GM21423 (cell line): Measurements from ENCODE around the gene TXLNB.
"Not testable (repeated sequence)": the region's sequence is repeated elsewhere in the genome, so short reads cannot be mapped to it uniquely, and the experiment has no call there.

Experiments
- ATAC-seq: cut with Tn5 transposase; IDR thresholded peaks from one replicate; pipeline ENCODE4 v1.9.1; 2021; ENCODE audit warnings: mild to moderate bottlenecking, moderate library complexity; ENCODE audit not compliant: unreplicated experiment

Gene TXLNB

DNA sequence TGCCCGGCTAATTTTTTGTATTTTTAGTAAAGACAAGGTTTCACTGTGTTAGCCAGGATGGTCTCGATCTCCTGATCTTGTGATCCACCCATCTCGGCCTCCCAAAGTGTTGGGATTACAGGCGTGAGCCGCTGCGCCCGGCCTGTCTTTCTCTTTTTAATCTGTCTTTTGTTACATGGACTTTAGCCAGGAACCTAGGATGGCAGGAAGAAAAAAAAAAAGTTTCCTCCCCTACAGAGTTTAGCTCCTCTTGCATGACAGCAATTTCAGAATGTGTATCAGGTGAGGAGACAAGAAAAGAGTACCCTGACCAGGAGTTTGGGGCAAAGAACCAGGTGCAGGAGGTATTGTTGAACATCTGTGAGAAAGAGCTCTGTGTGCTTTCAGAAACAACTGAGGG, 21.4 kb upstream of the TXLNB start:
- no peak for ATAC-seq

DNA sequence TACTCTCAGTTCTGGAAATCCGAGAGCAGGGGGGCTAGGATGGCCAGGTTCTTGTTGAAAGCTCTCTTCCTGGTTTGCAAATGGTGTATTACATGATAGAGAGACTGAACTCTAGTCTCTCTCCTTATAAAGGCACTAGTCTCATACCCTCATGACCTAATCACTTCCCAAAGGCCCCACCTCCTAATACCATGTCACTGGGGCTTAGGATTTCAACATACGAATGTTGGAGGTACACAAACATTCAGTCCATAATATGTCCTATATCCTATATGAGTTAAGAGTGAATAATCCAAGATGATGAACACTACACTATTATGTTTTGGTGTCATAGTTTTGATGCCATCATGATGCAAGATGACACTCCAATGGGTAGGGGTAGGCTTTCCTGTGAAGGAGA, 20.0 kb upstream of the TXLNB start:
- no peak for ATAC-seq

- ATAC-seq = no peak
Observed at GRCh38 chr6:139308936-139309603, 17.3 kb upstream of the TXLNB start.

- ATAC-seq = no peak
Observed at GRCh38 chr6:139308286-139308916, 16.6 kb upstream of the TXLNB start.

DNA sequence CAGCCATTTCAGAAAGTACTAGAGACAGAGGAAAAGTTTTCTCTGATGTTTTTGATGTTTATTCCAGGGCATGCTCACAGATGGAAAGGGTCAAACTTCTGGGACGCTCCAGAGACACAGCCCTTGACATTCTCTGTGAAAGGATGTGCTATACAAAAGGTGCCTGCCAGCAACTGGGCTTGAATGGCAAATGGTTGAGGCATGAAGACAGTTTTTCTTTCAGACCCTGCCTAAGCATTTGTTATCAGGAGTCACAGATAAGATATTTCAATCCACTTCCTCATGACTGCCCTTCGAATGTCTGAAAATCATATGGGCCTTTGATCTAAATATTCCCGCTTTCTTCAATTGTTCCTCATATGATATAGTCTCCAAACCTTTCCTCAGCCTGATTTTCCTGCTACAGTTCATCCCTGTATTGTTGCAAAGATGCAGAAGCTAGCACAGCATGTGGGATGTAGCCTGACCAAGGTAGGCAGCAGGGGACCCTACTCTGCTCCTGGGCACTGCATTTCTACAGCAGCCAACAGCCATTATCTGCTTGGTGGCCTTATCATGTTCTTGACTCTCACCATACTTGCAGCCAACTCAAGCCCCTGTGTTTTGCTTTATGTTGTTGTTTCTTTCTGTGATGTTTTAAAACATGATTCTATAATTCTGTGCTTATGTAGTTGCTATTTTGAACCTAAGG, 14.6 kb upstream of the TXLNB start:
- no peak for ATAC-seq

- no peak for ATAC-seq
Observed at GRCh38 chr6:139303185-139303584, 11.4 kb upstream of the TXLNB start.

GRCh38 chr6:139297921-139298320, 6.1 kb upstream of the TXLNB start:
- ATAC-seq = no peak

DNA sequence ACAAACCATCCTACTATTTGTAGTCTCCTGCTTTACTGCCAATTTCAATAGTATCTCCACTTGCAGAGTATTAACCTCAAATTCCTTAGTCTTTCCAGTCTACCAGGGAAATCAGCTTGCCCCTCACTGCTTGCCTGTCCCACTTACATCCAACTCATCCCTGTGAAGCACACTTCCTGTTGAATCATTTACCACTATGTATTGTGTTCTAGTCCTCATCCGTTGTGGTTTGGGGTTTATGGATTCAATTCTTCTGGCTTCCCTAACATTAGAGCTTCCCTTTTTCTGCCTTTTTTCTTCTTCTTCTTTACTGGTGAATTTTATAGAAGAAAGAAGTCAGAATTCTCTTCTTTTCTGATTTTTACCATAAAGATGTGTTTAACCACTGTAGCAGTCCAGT, 5.1 kb upstream of the TXLNB start:
- no peak for ATAC-seq

GRCh38 chr6:139295901-139296300, 4.1 kb upstream of the TXLNB start:
- no peak for ATAC-seq

DNA sequence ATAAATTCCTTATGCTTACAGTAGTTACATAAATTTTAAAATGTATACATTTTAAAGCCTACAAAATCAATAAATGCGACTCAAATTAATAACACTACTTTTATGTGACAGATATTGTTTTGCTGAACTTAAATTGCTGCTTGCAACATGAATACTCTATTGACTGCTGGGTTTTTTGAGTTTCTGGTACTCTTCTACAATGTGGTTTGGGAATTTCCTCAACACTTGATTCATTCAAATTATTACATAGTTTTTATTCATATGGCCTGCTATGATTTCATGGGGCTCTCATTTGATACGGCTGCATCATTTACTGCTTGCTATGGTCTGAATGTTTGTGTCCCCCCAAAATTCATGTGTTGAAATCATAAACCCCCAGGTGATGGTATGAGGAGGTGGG, 2.3 kb upstream of the TXLNB start:
- ATAC-seq = no peak

DNA sequence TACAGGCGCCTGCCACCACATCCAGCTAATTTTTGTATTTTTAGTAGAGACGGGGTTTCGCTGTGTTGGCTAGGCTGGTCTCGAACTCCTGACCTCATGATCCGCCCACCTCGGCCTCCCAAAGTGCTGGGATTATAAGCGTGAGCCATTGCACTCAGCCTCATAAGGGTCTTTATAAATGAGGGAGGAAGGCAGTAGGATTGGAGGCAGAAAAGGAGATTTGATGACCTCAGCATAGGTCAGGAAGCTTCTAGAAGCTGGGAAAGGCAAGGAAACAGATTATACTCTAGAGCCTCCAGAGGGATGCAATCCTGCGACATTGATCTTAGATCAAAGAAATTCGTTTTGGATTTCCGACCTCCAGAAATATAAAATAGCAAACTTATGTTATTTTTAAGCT, 1.4 kb upstream of the TXLNB start:
- not testable (repeated sequence) for ATAC-seq

GRCh38 chr6:139290787-139291311, 949 bp downstream of the TXLNB start:
- ATAC-seq = peak; percentile 83

DNA sequence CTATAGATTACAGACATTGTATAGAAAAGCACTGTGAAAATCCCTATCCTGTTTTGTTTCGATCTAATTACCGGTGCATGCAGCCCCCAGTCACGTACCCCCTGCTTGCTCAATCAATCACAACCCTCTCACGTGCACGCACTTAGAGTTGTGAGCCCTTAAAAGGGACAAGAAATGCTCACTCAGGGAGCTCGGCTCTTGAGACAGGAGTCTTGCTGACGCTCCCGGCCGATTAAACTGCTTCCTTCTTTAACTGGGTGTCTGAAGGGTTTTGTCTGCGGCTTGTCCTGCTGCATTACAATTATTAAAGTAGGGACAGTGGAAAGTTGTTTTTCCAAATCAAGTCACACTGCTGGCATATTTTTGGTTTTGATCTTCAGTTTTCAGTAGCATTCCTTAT, 2.6 kb downstream of the TXLNB start:
- ATAC-seq = no peak

DNA sequence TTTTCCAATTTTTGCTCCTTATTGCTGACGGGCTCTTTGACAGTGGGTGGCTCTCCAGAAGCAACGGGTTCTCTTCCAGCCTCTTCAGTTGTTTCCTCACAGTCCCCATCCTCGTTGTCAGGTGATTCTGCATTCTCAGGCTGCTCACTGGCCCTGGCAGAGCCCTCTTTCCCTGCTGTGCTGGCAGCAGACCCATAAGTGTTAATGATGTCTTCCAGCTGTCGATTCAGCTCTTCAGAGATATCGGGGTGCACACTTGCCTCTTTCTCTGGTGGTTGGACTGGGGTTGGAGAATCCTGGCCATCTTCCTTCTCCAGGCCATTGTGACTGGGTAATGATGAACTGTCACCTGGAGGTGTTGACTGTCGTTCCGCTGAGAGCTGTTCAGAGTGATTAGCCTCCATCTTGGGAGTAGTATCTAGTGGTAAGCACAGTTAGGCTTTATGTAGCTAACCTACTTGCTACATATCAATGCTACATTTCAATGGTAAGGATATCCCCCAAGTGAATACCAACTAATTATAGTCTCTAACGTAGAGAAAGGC, 3.2 kb downstream of the TXLNB start:
- no peak for ATAC-seq

DNA sequence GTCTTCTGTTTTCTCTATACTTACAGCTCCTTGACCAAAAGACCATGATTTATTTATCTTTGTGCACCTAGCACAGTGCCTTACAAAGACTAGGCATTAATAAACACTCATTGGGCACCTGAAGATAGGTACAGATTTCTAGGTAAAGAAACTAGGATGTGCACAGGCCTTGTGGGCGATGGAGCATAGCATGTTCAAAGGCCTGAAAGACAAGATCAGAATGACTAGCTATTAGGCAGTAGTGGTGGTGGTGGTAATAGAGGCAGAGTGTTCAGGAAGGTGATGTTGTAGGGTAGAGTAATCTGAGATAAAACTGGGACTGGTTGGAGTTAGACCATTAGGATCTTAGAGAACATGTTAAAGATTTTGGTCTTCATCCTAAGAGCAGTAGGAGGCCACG, 3.9 kb downstream of the TXLNB start:
- ATAC-seq = no peak

DNA sequence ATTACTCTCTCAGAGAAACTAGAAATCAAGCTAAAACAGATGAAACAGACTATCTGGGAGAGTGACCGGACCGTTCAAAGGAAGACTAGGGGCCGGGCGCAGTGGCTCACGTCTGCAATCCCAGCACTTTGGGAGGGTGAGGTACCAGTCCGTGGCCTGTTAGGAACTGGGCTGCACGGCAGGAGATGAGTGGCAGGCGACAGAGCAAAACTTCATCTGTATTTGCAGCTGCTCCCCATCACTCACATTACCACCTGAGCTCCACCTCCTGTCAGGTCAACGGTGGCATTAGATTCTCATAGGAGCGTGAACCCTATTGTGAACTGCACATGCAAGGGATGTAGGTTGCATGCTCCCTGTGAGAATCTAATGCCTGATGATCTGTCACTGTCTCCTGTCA, 5.4 kb downstream of the TXLNB start:
- not testable (repeated sequence) for ATAC-seq

DNA sequence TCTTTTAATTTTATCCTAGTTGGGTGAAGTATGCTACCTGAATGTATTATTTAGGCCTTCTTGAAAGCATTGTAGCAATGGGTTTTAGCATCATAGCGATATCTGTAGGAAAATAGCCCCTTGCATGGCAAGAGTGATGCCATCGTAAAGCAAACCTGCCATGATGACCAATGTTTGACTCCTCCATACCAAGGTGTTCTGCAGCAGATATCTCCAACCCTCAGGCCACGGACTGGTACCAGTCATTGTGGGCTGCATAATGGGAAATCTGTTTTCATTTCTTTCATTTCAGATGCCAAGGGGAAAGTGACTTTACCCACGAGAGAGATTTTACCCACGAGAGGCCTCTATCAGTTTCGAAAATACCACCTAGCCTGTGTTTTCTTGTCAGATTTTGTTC, 6.2 kb downstream of the TXLNB start:
- no peak for ATAC-seq

DNA sequence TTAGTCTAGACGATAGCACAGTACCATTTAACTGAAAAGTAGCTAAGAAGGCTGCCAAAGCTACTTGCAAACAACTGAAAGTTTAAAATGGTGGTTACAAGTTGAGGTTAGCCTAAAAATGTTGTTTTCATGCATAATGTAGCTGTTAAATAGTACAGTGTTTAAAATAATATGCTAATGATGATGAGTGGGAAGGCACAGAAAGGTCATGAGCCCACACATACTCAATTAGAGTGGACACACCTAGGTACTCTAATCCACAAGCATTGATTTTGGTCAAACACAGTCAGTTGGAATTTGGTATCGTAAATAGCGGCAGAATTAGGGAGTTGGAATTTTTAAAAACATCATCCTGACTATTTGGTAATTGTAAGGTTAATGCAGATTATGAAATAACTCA, 7.0 kb downstream of the TXLNB start:
- no peak for ATAC-seq

DNA sequence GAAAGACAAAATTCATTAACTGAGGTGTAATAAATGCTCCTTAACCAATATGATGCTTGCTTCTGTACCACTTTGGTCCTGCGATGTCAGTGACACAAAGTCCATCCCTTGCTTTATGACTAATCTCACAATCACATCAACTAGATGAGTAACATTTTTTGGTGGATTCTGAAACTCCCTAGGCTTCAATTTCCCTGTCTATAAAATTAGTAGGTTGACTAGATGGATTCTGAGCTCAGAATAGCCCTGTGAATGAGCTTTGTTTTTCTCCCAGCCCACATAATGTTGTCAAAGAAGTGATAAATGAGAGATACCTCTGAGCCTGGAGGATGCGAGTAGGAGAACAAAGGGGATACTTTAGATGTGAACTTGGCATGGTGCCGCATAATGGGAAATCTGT, 9.1 kb downstream of the TXLNB start:
- ATAC-seq = no peak

GRCh38 chr6:139278190-139278589, 13.6 kb downstream of the TXLNB start:
- ATAC-seq = no peak

DNA sequence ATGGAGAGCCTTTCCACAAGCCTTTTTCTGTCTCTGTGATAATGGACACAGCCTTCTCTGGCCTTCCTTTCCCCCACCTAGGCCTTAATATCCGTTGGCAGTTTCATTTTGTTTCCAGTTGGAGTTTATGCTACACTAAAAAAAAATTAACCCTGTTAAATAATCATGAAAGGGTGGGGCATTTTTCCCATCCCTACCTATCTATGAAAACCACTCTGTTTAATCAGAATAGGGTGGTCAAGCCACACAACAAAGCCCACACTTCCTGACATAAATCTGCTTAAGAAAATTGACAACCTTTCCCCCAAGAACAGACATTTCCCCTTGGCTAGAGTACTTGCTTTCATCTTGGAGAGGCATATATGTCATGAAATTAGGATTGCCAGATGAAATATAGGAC, 14.2 kb downstream of the TXLNB start:
- no peak for ATAC-seq

DNA sequence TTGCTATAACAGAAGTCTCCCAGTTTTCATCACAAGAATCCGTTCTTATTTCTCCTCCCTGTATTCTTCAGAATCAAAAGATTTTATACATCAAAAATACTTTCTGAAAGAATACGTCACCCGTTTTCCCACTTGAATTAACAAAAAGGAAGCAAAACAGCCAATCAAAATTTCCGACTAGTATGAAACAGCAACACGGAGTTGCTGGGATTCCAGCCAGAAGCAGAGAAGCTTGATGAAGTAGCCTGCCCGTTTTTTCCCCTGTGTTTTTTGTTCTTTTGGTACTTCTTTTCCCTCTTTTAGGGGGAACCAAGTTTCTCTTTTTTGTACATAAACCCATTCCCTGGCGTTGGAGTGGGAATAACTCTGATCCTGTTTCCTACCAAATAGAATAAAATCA, 14.6 kb downstream of the TXLNB start:
- no peak for ATAC-seq
